Activated CD4-positive, alpha-beta T cell treated with anti-CD3 and anti-CD28 coated beads for 48 hours (primary cell): ENCODE measurements around the gene HCLS1.
A peak's percentile ranks its signal among the peaks of the same experiment; 100 is the strongest.
"Not testable (repeated sequence)": the region's sequence is repeated elsewhere in the genome, so short reads cannot be mapped to it uniquely, and the experiment has no call there.

Experiments
- DNase-seq: peaks from one replicate; pipeline ENCODE4 v3.0.0-alpha.2; 2020

The HCLS1 gene

DNA sequence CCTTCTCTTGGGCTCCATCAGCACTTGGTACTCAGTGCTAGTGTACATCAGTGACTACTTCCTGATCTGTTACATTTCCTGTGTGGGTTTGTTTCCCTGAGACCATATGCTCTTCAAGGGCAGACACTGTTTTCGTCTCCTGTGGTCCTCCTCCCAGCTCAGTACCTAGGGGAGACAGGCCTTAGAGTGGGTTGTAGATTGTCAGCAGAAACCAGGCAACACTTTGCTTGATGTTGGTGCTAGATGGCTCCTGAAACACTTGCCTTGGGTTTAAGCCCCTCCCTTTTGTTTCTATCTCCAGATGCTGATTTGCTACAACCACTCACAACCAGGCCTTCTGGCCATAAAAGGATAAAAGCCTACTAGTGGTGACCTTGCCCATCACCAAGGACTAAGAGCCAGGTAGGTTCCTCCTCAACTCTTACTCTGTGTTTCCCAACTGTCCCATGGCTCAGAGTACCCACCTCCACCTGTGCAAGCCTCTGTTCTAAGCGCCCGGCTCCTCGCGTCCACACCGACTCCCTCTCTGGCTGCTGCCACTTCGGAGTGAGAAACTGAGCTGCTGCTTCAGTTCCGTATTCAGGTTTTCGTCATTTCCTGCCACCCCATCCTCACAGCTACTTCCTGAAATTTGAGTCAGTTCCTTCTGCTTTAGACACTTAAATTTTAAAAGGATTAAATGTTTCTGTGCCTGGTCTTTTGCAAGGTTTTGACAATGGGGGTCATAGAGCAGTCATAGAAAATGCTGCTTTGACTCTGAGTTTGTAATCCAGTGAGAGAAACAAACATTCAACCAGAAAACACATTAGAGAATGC, at the start of gene HCLS1:
Gene HCLS1 (minus strand): TSS at position 548 of the 816 bp plus-strand sequence. CDS start 2,556 bp downstream, outside the sequence.
- DNase-seq: peak; percentile 75

GRCh38 chr3:121710347-121710746, 49.6 kb upstream of the HCLS1 start:
- DNase-seq: no peak

DNA sequence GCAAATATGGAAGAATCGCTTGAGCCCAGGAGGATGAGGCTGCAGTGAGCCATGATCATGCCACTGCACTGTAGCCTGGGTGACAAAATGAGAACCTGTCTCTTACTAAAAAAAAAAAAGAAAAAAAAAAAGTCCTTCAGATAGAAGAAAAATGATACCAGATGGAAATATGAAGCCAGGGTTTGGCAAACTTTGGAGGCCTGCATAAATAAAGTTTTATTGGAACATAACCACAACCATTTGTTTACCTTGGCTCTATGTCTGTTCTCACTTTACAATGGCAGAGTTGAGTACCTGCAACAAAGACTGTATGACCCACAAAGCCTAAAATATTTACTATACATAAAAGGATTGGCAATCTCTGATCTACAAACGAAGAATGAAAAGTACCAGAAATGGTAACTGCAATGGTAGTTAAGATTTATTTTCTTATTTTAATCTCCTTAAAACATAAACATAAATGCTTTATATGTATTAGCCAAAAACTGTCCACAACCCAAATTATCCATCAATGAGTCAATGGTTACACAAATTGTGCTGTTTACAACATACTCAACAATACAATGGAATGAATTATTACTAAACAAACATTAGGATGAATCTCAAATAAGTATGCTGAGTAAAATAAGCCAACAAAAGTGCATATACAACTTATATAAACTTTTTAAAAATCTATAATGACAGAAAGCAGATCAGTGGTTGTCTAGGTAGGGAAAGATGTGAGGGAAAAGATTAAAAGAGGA, 47.0 kb upstream of the HCLS1 start:
- no peak for DNase-seq

DNA sequence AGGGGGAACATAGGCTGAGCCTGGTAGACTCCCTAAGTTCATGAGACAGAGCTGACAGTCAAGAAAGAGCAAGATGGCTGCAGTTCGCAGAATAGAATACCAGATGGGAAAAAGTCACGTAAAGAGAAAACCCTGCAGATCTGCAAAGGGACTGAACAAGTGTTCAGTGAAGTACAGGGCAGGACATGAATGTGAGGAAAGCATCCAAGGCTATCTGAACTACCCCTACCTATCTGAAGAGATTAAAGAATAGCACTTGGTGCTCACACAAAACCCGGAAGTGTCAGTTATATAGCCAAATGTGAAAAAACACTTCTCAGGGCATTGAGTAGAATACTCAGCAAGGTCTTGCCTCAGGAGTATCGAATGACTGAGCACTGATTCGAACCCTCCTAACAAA, 44.8 kb upstream of the HCLS1 start:
- no peak for DNase-seq

DNA sequence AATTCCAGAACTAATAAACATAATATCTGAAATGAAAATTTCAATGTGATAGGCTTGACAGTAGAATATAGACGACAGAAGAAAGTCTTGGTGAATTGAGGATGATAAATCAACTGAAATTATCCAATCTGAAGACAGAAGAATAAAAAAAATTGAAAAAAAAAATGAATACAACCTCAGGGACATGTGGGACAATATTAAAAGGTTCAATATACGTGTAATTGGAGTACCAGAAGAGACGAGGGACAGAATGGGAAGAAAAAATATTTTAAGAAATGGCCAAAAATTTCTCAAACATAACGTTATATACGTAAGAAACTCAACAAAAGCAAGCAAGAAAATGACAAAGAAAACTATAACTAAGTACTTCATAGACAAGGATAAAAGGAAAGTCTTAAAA, 43.3 kb upstream of the HCLS1 start:
- DNase-seq: no peak

DNA sequence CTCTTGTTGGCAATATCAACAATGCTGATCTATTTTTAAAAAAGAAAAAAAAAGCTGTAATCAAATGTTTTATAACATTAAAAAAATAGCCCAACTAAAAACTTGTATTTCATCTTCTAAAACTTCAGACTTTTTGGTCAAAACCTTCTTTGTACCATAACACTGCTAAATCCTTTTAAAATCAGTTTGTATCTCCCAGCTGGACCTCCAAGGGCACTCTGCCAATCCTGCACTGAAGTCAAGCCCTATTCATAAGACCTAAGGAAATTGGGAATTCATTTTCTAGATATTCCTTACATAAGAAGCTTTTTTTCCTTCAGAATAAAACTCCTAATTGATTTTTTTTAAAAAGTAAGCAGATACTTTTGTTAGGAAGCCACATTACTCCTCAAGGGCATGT, 38.2 kb upstream of the HCLS1 start:
- no peak for DNase-seq

GRCh38 chr3:121698476-121698875, 37.8 kb upstream of the HCLS1 start:
- DNase-seq: no peak

GRCh38 chr3:121696186-121696585, 35.5 kb upstream of the HCLS1 start:
- no peak for DNase-seq

DNA sequence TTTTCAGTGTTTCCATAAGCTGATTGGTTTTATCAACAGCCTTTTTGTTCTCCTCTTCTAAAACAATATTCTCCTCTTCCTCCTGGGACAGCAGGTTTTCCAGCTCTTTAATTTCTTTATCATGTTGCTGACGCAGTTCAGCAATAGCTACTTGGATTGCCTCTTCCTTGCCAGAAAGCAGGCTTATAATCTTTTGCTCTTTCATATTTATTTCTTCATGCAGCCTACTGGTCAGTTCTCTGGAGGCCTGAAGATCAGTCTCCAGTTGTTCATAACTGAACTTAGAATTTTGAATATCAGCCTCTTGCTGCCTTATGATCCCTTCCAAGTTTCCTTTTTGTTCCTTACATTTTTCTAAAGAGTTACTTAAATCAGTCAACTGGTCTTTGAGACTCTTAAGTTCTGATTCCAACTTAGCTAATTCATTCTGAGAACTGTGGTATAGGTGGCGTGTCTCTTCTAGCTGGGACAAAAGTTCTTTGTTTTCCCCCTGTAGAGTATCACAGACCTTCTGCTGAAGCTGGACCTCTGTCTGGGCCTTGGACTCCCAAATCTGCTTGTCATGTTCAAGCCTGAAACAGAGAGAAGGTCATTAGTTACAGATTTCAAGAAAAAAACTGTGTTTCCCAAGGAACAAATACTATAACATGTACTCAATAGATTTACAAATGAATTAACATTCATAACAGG, 31.5 kb upstream of the HCLS1 start:
- no peak for DNase-seq

DNA sequence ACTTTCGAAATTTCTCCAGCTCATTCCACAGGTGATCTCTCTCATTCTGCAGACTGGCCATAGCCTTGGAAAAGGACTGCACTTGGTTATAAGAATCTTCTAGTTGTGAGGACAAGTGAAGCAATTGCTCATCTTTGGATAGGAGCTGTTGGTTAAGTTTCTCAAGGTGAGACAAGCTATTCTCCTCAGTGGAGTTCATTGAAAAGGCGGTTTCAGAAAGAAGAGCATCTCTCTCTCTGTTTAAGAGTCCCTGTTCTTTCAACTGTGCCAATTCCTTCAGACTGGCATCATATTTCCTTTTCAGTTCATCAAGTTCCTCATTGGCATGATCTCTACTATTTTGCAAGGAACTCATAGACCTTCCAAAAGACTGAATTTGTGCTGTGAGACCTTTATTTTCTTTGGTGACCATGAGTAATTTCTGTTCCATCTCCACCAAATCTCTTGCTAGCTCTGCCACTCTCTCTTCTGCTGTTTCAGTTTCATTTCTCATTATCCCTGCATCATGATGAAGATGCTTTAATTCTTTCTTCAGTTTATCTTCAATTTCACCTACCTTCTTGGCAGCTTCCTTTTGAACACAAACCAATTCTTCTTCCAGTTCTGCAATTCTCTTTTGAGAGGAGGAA, 30.2 kb upstream of the HCLS1 start:
- no peak for DNase-seq

DNA sequence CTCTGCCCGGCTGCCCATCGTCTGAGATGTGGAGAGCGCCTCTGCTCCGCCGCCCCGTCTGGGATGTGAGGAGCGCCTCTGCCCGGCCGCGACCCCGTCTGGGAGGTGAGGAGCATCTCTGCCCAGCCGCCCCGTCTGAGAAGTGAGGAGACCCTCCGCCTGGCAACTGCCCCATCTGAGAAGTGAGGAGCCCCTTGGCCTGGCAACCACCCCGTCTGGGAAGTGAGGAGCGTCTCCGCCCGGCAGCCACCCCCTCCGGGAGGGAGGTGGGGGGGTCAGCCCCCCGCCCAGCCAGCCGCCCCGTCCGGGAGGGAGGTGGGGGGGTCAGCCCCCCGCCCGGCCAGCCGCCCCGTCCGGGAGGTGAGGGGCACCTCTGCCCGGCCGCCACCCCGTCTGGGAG, 28.0 kb upstream of the HCLS1 start:
- not testable (repeated sequence) for DNase-seq

DNA sequence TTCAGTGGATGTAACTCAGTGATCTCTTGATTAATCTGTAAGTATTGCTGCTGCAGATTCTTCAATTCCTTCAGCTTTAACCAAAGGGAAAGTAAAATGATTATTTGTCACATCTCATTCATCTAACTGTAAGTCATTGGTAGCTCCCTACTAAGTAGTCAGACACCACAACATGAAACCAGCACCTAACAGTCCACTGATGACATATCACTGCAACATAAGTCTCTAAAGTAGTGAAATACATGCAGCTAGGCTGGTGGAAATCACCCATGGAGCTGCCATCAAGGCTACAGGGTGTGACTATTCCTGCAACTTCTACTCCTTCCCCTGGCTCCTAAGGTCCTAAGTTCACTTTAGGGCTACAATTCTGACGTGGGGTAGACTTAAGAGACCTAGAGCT, 21.1 kb upstream of the HCLS1 start:
- DNase-seq: no peak

- DNase-seq: no peak
Observed at GRCh38 chr3:121677141-121677540, 16.4 kb upstream of the HCLS1 start.

GRCh38 chr3:121670676-121671075, 10.0 kb upstream of the HCLS1 start:
- no peak for DNase-seq

DNA sequence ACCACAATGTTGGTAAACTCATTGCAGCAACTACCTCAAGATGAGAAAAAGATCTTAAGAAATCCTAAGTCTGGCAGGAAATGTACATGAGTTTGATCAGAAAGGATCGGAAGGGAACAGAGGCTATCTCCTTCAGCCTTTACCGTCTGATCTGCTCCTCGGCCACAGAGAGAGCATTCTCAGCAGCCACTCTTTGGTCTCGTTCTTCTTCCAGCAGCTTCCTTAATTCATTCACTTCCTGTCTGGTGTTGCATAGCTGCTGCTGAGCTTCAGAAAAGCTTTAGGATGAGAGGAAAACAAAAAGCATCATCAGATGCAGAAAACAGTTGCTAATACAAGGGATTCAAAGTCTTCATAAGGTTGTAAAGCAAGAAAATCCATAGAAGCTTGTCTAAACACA, 6.6 kb upstream of the HCLS1 start:
- no peak for DNase-seq

- no peak for DNase-seq
Observed at GRCh38 chr3:121665488-121665887, 4.8 kb upstream of the HCLS1 start.

DNA sequence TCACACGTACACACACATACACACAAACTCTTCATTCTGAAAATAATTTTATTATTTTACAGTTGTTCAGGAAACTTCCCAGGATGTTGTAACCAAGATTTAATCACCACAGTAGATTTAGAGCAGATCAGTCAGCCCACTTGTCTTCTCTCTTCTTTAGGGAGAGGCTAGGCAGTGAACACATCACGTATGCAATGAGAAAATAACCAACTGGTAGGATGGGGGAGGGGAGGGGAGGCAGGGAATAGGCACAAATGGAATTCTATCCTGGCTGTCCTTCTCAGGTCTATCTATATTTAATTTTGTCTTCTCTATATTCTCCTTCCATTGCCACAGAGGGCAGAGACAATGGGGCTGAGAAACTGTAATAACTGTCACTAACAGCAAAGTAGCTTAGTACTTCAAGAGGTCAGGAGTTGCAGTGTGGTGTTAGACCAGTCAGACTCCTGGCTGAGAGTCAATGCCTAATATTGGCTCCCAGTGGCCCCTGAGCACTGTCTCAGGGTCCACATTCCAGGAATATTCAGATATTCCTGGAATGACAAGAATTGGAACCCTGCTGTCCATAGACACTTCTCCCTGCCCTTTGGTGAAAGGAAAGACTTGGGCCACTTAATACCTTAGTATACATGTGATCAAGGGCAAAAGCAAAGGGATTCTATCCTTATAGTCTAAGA, 2.6 kb upstream of the HCLS1 start:
- no peak for DNase-seq

GRCh38 chr3:121662742-121663141, 2.0 kb upstream of the HCLS1 start:
- DNase-seq: no peak

- no peak for DNase-seq
Observed at GRCh38 chr3:121661376-121661775, 673 bp upstream of the HCLS1 start.

DNA sequence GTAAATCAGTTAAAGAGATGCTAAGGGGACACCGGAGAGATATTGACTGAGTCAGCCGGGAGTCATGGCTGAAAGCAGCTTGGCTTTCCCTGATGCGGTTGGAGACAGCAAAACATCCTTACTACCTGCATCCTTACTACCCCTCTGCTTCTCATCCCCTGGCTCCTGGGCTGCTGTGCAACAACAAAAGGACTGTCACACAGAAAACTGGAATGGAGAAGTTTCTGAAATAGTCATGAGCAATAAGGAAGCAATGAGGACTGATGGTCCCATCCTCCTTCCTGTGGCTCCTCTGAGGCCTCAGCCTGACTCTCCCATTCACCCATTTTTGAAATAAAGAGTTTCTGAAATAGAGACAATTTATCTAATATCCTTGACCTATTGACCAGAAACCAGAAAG, 1.1 kb downstream of the HCLS1 start:
- no peak for DNase-seq

DNA sequence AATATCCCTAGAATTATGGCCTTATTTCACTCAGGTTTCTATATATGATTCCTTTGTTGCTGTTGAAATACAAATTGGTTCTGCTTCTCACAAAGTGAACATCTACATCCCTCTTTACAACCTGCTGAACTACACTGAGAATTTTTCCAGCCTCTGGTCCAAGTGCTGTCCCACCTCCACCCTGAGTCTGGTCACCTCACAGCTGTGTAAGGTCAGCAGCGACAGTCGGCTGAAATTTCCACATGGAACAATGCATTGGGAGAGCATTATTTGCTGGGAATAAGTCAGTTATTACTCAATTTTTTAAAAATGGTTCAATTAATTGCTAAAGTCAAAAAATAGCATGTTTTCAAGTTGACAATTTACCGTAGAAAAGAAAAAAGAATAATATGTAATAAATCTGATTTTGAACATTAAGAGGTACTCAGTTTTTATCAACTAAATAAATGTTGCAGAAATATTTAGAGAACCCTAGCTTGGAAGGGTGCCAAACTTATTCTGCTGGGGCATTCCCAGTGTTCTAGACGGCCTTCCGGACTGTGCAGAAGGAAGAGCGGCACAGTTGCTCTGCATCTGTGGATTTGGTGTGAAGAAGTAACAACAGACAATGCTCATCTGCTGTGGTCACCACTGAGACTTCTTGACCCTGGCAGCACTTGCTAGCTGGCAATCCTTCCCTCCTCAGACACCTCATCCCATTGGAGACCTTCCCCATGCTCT, 1.8 kb downstream of the HCLS1 start:
- no peak for DNase-seq
